ENCODE measurements around the gene PTCH2.
"Not testable (repeated sequence)": the region's sequence is repeated elsewhere in the genome, so short reads cannot be mapped to it uniquely, and the experiment has no call there.

Gene PTCH2

GRCh38 chr1:44848456-44849181 is 5.6 kb upstream of the PTCH2 start:
- Histone ChIP-seq H3K27ac (no peak overlapping the region; the same call in 1 of the 2 replicates), H3K4me3 (ENCODE audit: low read depth, low read length) (no peak overlapping the region), H3K27me3 (ENCODE audit: insufficient read depth, low read depth, severe bottlenecking) (no peaks in the 10 kb centered on the region), H3K9me3 (ENCODE audit: severe bottlenecking) (no peaks in the 10 kb centered on the region), H3K36me3 (no peaks in the 10 kb centered on the region)
- DNase-seq: no peak
- TF ChIP-seq CTCF (IDR thresholded peaks at IDR 0.05; ENCODE audit: low read depth, low read length): no peak

GRCh38 chr1:44847845-44848244 is 4.8 kb upstream of the PTCH2 start:
- no peaks in the 10 kb centered on the region for H3K9me3 ChIP-seq (ENCODE audit: severe bottlenecking)
- no peaks in the 10 kb centered on the region for H3K27me3 ChIP-seq (ENCODE audit: insufficient read depth, low read depth, severe bottlenecking)
- no peak for TF ChIP-seq CTCF (IDR thresholded peaks at IDR 0.05; ENCODE audit: low read depth, low read length)
- no peaks in the 10 kb centered on the region for H3K36me3 ChIP-seq
- peak; percentile 31 for DNase-seq
- no peak overlapping the region for H3K4me3 ChIP-seq (ENCODE audit: low read depth, low read length)
- peak overlapping the region; percentile 24; the same call in 1 of the 2 replicates for H3K27ac ChIP-seq

- no peaks in the 10 kb centered on the region for H3K9me3 ChIP-seq (ENCODE audit: severe bottlenecking)
- H3K4me3 ChIP-seq (ENCODE audit: low read depth, low read length): no peak overlapping the region
- no peak for TF ChIP-seq CTCF (IDR thresholded peaks at IDR 0.05; ENCODE audit: low read depth, low read length)
- no peaks in the 10 kb centered on the region for H3K27me3 ChIP-seq (ENCODE audit: insufficient read depth, low read depth, severe bottlenecking)
- H3K27ac ChIP-seq: no peak overlapping the region
- DNase-seq: no peak
- H3K36me3 ChIP-seq: no peaks in the 10 kb centered on the region
These were observed 3.9 kb upstream of the PTCH2 start for GRCh38 chr1:44846985-44847384.

- H3K27ac ChIP-seq: no peak overlapping the region
- no peak for TF ChIP-seq CTCF (IDR thresholded peaks at IDR 0.05; ENCODE audit: low read depth, low read length)
- H3K4me3 ChIP-seq (ENCODE audit: low read depth, low read length): peak overlapping the region; percentile 65
- H3K36me3 ChIP-seq: no peaks in the 10 kb centered on the region
- H3K9me3 ChIP-seq (ENCODE audit: severe bottlenecking): no peaks in the 10 kb centered on the region
- DNase-seq: peak; percentile 37
- no peaks in the 10 kb centered on the region for H3K27me3 ChIP-seq (ENCODE audit: insufficient read depth, low read depth, severe bottlenecking)
These were observed 579 bp downstream of the PTCH2 start for GRCh38 chr1:44842486-44842861.

GRCh38 chr1:44839576-44839975 is 3.5 kb downstream of the PTCH2 start:
- H3K27ac ChIP-seq: no peak overlapping the region
- H3K36me3 ChIP-seq: no peaks in the 10 kb centered on the region
- H3K9me3 ChIP-seq (ENCODE audit: severe bottlenecking): no peaks in the 10 kb centered on the region
- no peak for TF ChIP-seq CTCF (IDR thresholded peaks at IDR 0.05; ENCODE audit: low read depth, low read length)
- H3K4me3 ChIP-seq (ENCODE audit: low read depth, low read length): no peak overlapping the region
- no peaks in the 10 kb centered on the region for H3K27me3 ChIP-seq (ENCODE audit: insufficient read depth, low read depth, severe bottlenecking)
- DNase-seq: no peak

- not testable (repeated sequence) for H3K4me3 ChIP-seq (ENCODE audit: low read depth, low read length); H3K36me3 ChIP-seq; H3K27me3 ChIP-seq (ENCODE audit: insufficient read depth, low read depth, severe bottlenecking); DNase-seq; H3K27ac ChIP-seq; H3K9me3 ChIP-seq (ENCODE audit: severe bottlenecking)
These were observed 4.8 kb downstream of the PTCH2 start for GRCh38 chr1:44838294-44838693.
